Neuronal stem cell (in vitro differentiated cells): ENCODE results near the gene ATP2B1.

Experiments
- DNase-seq: peaks from one replicate; pipeline ENCODE4 v3.0.0-alpha.2; 2013; ENCODE audit warnings: low spot score
- H2AFZ ChIP-seq: one replicate; pipeline ENCODE4 v1.6.1; 2013; ENCODE audit warnings: mild to moderate bottlenecking, low read length, inconsistent platforms
- H2AK5ac ChIP-seq: 2 replicates; pipeline ENCODE4 v1.6.1; 2013; ENCODE audit warnings: low read depth, mild to moderate bottlenecking, inconsistent platforms, low read length, moderate library complexity, mixed read lengths
- H2BK120ac ChIP-seq: 2 replicates; pipeline ENCODE4 v1.6.1; 2013; ENCODE audit warnings: low read depth, mild to moderate bottlenecking, inconsistent platforms, low read length, moderate library complexity, mixed read lengths
- H2BK12ac ChIP-seq: one replicate; pipeline ENCODE4 v1.6.1; 2013; ENCODE audit warnings: low read length, inconsistent platforms
- H2BK15ac ChIP-seq: 2 replicates; pipeline ENCODE4 v1.6.1; 2013; ENCODE audit warnings: mild to moderate bottlenecking, low read length, inconsistent platforms, mixed read lengths
- H2BK5ac ChIP-seq: one replicate; pipeline ENCODE4 v1.6.1; 2013; ENCODE audit warnings: inconsistent platforms, mild to moderate bottlenecking, low read length, moderate library complexity
- H3K14ac ChIP-seq: one replicate; pipeline ENCODE4 v1.6.1; 2013; ENCODE audit warnings: low read length, inconsistent platforms
- H3K18ac ChIP-seq: 2 replicates; pipeline ENCODE4 v1.6.1; 2013; ENCODE audit warnings: low read length, inconsistent platforms
- H3K23ac ChIP-seq: 2 replicates; pipeline ENCODE4 v1.6.1; 2013; ENCODE audit warnings: low read depth, mild to moderate bottlenecking, mixed read lengths, low read length, inconsistent platforms; ENCODE audit not compliant: poor library complexity
- H3K27ac ChIP-seq: replicated peaks from 3 replicates; pipeline ENCODE4 v1.5.1; 2013; ENCODE audit warnings: low read length, inconsistent platforms
- H3K27me3 ChIP-seq, 3 experiments: 2 replicates each; pipeline ENCODE4 v1.6.1; 2013; ENCODE audit warnings: low read length in 3 of 3, mild to moderate bottlenecking in 2 of 3, inconsistent platforms in 1 of 3, low read depth in 1 of 3, mixed read lengths in 1 of 3, moderate library complexity in 1 of 3; ENCODE audit not compliant: control insufficient read depth in 3 of 3, insufficient read depth in 3 of 3
- H3K36me3 ChIP-seq, 2 donors: replicated peaks in 1 of 2; 2 replicates each; pipeline ENCODE4 v1.6.1; 2013; ENCODE audit warnings: low read length in 2 of 2; ENCODE audit not compliant: control insufficient read depth in 2 of 2, insufficient read depth in 2 of 2
- H3K4ac ChIP-seq: 2 replicates; pipeline ENCODE4 v1.6.1; 2013; ENCODE audit warnings: inconsistent platforms, mild to moderate bottlenecking, low read length, moderate library complexity
- H3K4me1 ChIP-seq, 2 donors: 1 replicate in 1 of 2; 2 replicates in 1 of 2; pipeline ENCODE4 v1.6.1; 2013; ENCODE audit warnings: low read length in 2 of 2, low read depth in 1 of 2; ENCODE audit not compliant: control insufficient read depth in 2 of 2, insufficient read depth in 1 of 2
- H3K4me2 ChIP-seq: one replicate; pipeline ENCODE4 v1.6.1; 2013; ENCODE audit warnings: mild to moderate bottlenecking, low read length, inconsistent platforms; ENCODE audit not compliant: insufficient read depth, poor library complexity, severe bottlenecking
- H3K4me3 ChIP-seq, 2 donors: 2 replicates each; pipeline ENCODE4 v1.5.1; 2013; ENCODE audit warnings: low read length in 2 of 2, mild to moderate bottlenecking in 2 of 2, inconsistent platforms in 1 of 2, moderate library complexity in 1 of 2
- H3K79me1 ChIP-seq: one replicate; pipeline ENCODE4 v1.6.1; 2013; ENCODE audit warnings: low read depth, mild to moderate bottlenecking, inconsistent platforms, low read length, moderate library complexity
- H3K9ac ChIP-seq: one replicate; pipeline ENCODE4 v1.6.1; 2013; ENCODE audit warnings: mild to moderate bottlenecking, low read depth, low read length, inconsistent platforms; ENCODE audit not compliant: poor library complexity
- H3K9me3 ChIP-seq, 2 donors: replicated peaks in 1 of 2; 2 replicates each; pipeline versions ENCODE3 to v1.6.1; 2013; ENCODE audit warnings: low read length in 2 of 2, mild to moderate bottlenecking in 2 of 2, inconsistent platforms in 1 of 2, low read depth in 1 of 2, mixed read lengths in 1 of 2, moderate library complexity in 1 of 2; ENCODE audit not compliant: control insufficient read depth in 2 of 2, insufficient read depth in 1 of 2
- H4K8ac ChIP-seq: one replicate; pipeline ENCODE4 v1.6.1; 2013; ENCODE audit warnings: low read depth, mild to moderate bottlenecking, inconsistent platforms, low read length, moderate library complexity
- H4K91ac ChIP-seq: one replicate; pipeline ENCODE4 v1.6.1; 2013; ENCODE audit warnings: low read length, low read depth, mild to moderate bottlenecking, inconsistent platforms; ENCODE audit not compliant: poor library complexity
- WGBS, 2 donors: extraction: QIAGEN DNeasy Blood & Tissue Kit; methylation state at CpG; one replicate each; pipeline ENCODE4 v1.1.7; 2013; ENCODE audit warnings: missing lambda C conversion rate in 2 of 2, mixed read lengths in 1 of 2; ENCODE audit not compliant: insufficient read length in 2 of 2, insufficient replicate concordance in 1 of 2; ENCODE audit errors: extremely low coverage in 2 of 2; 5-methylcytosine and 5-hydroxymethylcytosine counted together

ATP2B1 gene

GRCh38 chr12:89578499-89578898 lies 130.1 kb downstream of the ATP2B1 start:
- H3K18ac ChIP-seq, result no peak overlapping the region
- no peak overlapping the region for H2AK5ac ChIP-seq
- H4K91ac ChIP-seq, result no peak overlapping the region
- H3K27ac ChIP-seq, result no peak overlapping the region
- no peak overlapping the region for H3K4me3 ChIP-seq
- H3K36me3 ChIP-seq, result no peaks in the 10 kb centered on the region
- no peak overlapping the region for H3K14ac ChIP-seq
- H3K4me1 ChIP-seq, result peaks cover 0 to 8% of the 10 kb centered on the region in 2 donors
- H3K4me2 ChIP-seq, result no peak overlapping the region
- H2BK12ac ChIP-seq, result no peak overlapping the region
- no peak overlapping the region for H2BK15ac ChIP-seq
- no peak overlapping the region for H3K23ac ChIP-seq
- no peaks in the 10 kb centered on the region for H3K9me3 ChIP-seq
- no peak overlapping the region for H3K4ac ChIP-seq
- no peak overlapping the region for H2AFZ ChIP-seq
- no peak overlapping the region for H2BK5ac ChIP-seq
- H3K79me1 ChIP-seq, result no peaks in the 10 kb centered on the region
- no CpG with 5 or more reads among the region's 2 CpGs for WGBS, 2 donors
- DNase-seq, result no peak
- no peaks in the 10 kb centered on the region for H3K27me3 ChIP-seq
- no peak overlapping the region for H3K9ac ChIP-seq
- H4K8ac ChIP-seq, result no peak overlapping the region
- no peak overlapping the region for H2BK120ac ChIP-seq

GRCh38 chr12:89576572-89577220 lies 131.9 kb downstream of the ATP2B1 start:
- Histone ChIP-seq H3K79me1 (no peaks in the 10 kb centered on the region), H2BK5ac (no peak overlapping the region), H4K91ac (no peak overlapping the region), H2BK12ac (no peak overlapping the region), H3K36me3 (no peaks in the 10 kb centered on the region), H3K9me3 (no peaks in the 10 kb centered on the region), H3K27me3 (no peaks in the 10 kb centered on the region), H3K4me1 (peaks cover 0 to 8% of the 10 kb centered on the region in 2 donors), H3K23ac (no peak overlapping the region), H3K4me3 (no peak overlapping the region), H3K14ac (no peak overlapping the region), H2AFZ (no peak overlapping the region), H3K4me2 (no peak overlapping the region), H2BK120ac (no peak overlapping the region), H4K8ac (no peak overlapping the region), H3K9ac (no peak overlapping the region), H3K18ac (no peak overlapping the region), H2BK15ac (no peak overlapping the region), H3K27ac (no peak overlapping the region), H3K4ac (no peak overlapping the region), H2AK5ac (no peak overlapping the region)
- no CpG with 5 or more reads among the region's 1 CpG for WGBS, 2 donors
- no peak for DNase-seq

- H3K4ac ChIP-seq, result no peak overlapping the region
- no peak overlapping the region for H3K18ac ChIP-seq
- no peaks in the 10 kb centered on the region for H3K27me3 ChIP-seq
- no peaks in the 10 kb centered on the region for H3K36me3 ChIP-seq
- no CpG with 5 or more reads among the region's 1 CpG for WGBS, 2 donors
- H2BK120ac ChIP-seq, result no peak overlapping the region
- H3K4me2 ChIP-seq, result no peak overlapping the region
- H3K79me1 ChIP-seq, result no peaks in the 10 kb centered on the region
- no peak overlapping the region for H3K14ac ChIP-seq
- no peak overlapping the region for H2AK5ac ChIP-seq
- H3K9me3 ChIP-seq, result no peaks in the 10 kb centered on the region
- no peak overlapping the region for H3K23ac ChIP-seq
- no peak overlapping the region for H3K4me3 ChIP-seq
- H2AFZ ChIP-seq, result no peak overlapping the region
- no peak overlapping the region for H3K27ac ChIP-seq
- H2BK5ac ChIP-seq, result no peak overlapping the region
- no peak overlapping the region for H3K9ac ChIP-seq
- DNase-seq, result no peak
- H3K4me1 ChIP-seq, result peaks cover 0 to 8% of the 10 kb centered on the region in 2 donors
- no peak overlapping the region for H4K91ac ChIP-seq
- no peak overlapping the region for H2BK12ac ChIP-seq
- no peak overlapping the region for H4K8ac ChIP-seq
- no peak overlapping the region for H2BK15ac ChIP-seq
Observed at GRCh38 chr12:89575374-89575773, 133.3 kb downstream of the ATP2B1 start.

- Histone ChIP-seq H3K23ac (no peak overlapping the region), H3K4ac (no peak overlapping the region), H3K4me2 (no peak overlapping the region), H3K27ac (peak overlapping the region; percentile 49), H3K9ac (no peak overlapping the region), H3K79me1 (no peaks in the 10 kb centered on the region), H3K14ac (no peak overlapping the region), H3K36me3 (no peaks in the 10 kb centered on the region), H3K9me3 (no peaks in the 10 kb centered on the region), H2AK5ac (no peak overlapping the region), H3K4me3 (peak overlapping the region in 1 of 2 donors; percentile 15), H3K4me1 (peaks cover 0 to 8% of the 10 kb centered on the region in 2 donors), H2AFZ (peak overlapping the region; percentile 83), H3K27me3 (no peaks in the 10 kb centered on the region), H4K8ac (no peak overlapping the region), H3K18ac (peak overlapping the region; percentile 50), H2BK120ac (no peak overlapping the region), H2BK12ac (no peak overlapping the region), H2BK15ac (no peak overlapping the region), H2BK5ac (no peak overlapping the region), H4K91ac (no peak overlapping the region)
- WGBS, 2 donors, result no CpG with 5 or more reads among the region's 2 CpGs
- DNase-seq, result peak; percentile 9
Observed at GRCh38 chr12:89574736-89575208, 133.9 kb downstream of the ATP2B1 start.
